HG03342 (cell line): Measurements from ENCODE around the gene SERPINA5.
"Not testable (repeated sequence)": the region's sequence is repeated elsewhere in the genome, so short reads cannot be mapped to it uniquely, and the experiment has no call there.

Experiments
- ATAC-seq: cut with Tn5 transposase; IDR thresholded peaks from one replicate; pipeline ENCODE4 v1.9.1; 2021; ENCODE audit warnings: mild to moderate bottlenecking, moderate library complexity; ENCODE audit not compliant: unreplicated experiment

Gene SERPINA5

GRCh38 chr14:94598816-94599655, 17.8 kb downstream of the SERPINA5 start:
- ATAC-seq = no peak

GRCh38 chr14:94599656-94600004, 18.4 kb downstream of the SERPINA5 start:
- ATAC-seq = no peak

GRCh38 chr14:94600148-94600545, 18.9 kb downstream of the SERPINA5 start:
- ATAC-seq = no peak

- ATAC-seq = no peak
These were observed 20.7 kb downstream of the SERPINA5 start for GRCh38 chr14:94601884-94602391.

GRCh38 chr14:94602722-94603121, 21.5 kb downstream of the SERPINA5 start:
- ATAC-seq = no peak

GRCh38 chr14:94605361-94605760, 24.1 kb downstream of the SERPINA5 start:
- no peak for ATAC-seq

GRCh38 chr14:94608966-94609365, 27.7 kb downstream of the SERPINA5 start:
- ATAC-seq = not testable (repeated sequence)

GRCh38 chr14:94611179-94611578, 30.0 kb downstream of the SERPINA5 start:
- ATAC-seq = no peak

- no peak for ATAC-seq
These were observed 30.9 kb downstream of the SERPINA5 start, which contains the start of gene SERPINA3 for GRCh38 chr14:94612174-94612573. Gene SERPINA3 (plus strand): TSS chr14:94612391. CDS start chr14:94614442, 2,051 bp downstream.

GRCh38 chr14:94612580-94613554, 31.6 kb downstream of the SERPINA5 start:
- ATAC-seq = no peak

GRCh38 chr14:94613720-94614644, 32.8 kb downstream of the SERPINA5 start:
- ATAC-seq = no peak

GRCh38 chr14:94614802-94615201, 33.6 kb downstream of the SERPINA5 start:
- no peak for ATAC-seq

GRCh38 chr14:94615254-94615653, 34.0 kb downstream of the SERPINA5 start:
- no peak for ATAC-seq

- ATAC-seq = no peak
These were observed 34.8 kb downstream of the SERPINA5 start for GRCh38 chr14:94615823-94616570.

- no peak for ATAC-seq
These were observed 36.2 kb downstream of the SERPINA5 start for GRCh38 chr14:94617366-94617941.

GRCh38 chr14:94617988-94618822, 37.0 kb downstream of the SERPINA5 start:
- ATAC-seq = no peak

- ATAC-seq = no peak
These were observed 38.1 kb downstream of the SERPINA5 start for GRCh38 chr14:94619297-94619696.

GRCh38 chr14:94620597-94620996, 39.4 kb downstream of the SERPINA5 start:
- no peak for ATAC-seq
